Suprapubic skin (tissue), 4 donors: ENCODE data around the gene ADGRB3. TPM values are rescaled to one million over a fixed set of nuclear protein-coding genes. Genes with fewer than 3 reads are reported as not detected.

Experiments used
- DNase-seq, 2 donors: peaks; one replicate each; pipeline ENCODE4 v3.0.0-alpha.2; 2019; ENCODE audit warnings: low spot score in 2 of 2
- H3K27ac ChIP-seq: fragments of 200-600 bp; sonication (generic); one replicate; pipeline ENCODE4 v1.5.1; 2019
- H3K27me3 ChIP-seq: fragments of 200-600 bp; sonication (generic); one replicate; pipeline ENCODE4 v1.5.1; 2019
- H3K36me3 ChIP-seq: fragments of 200-600 bp; sonication (generic); one replicate; pipeline ENCODE4 v1.5.1; 2019
- H3K4me1 ChIP-seq: fragments of 200-600 bp; sonication (generic); one replicate; pipeline ENCODE4 v1.5.1; 2019
- H3K4me3 ChIP-seq: fragments of 200-600 bp; sonication (generic); one replicate; pipeline ENCODE4 v1.5.1; 2019; ENCODE audit warnings: mild to moderate bottlenecking
- H3K9me3 ChIP-seq: fragments of 200-600 bp; sonication (generic); one replicate; pipeline ENCODE4 v1.5.1; 2019
- EP300 ChIP-seq: sonication (generic); formaldehyde crosslinking; IDR thresholded peaks from one replicate; pipeline ENCODE4 v1.6.1; 2017; ENCODE audit warnings: antibody characterized with exemption
- POLR2A ChIP-seq, 2 donors: fragments of 450-650 bp; IDR thresholded peaks; one replicate each; pipeline ENCODE4 v1.6.1; 2017; ENCODE audit warnings: antibody characterized with exemption in 2 of 2, mild to moderate bottlenecking in 2 of 2, moderate library complexity in 2 of 2
- POLR2AphosphoS5 ChIP-seq, 3 donors: sonication (generic); formaldehyde crosslinking; IDR thresholded peaks; one replicate each; pipeline ENCODE4 v1.6.1; 2017; ENCODE audit warnings: antibody characterized with exemption in 3 of 3
- WGBS: methylation state at CpG from one replicate; pipeline ENCODE4 v1.1.5; 2018; 5-methylcytosine and 5-hydroxymethylcytosine counted together
- total RNA-seq, 4 donors: library from RNA; depleted of rRNA; stranded (reverse); fragments of >200 nt; gene quantifications; one replicate each; pipeline ENCODE4 v1.1.0, GENCODE V29; 2016
- TF ChIP-seq, protein P1 (sequence below), 2 donors: fragments of 200-600 bp in 1 of 2; fragments of 450-650 bp in 1 of 2; sonication (generic) in 1 of 2; IDR thresholded peaks; one replicate each; pipeline ENCODE4 v1.5.1; 2016 to 2019; ENCODE audit warnings: antibody characterized with exemption in 2 of 2, mild to moderate bottlenecking in 1 of 2, moderate library complexity in 1 of 2

The ADGRB3 gene
- 1 to 10 TPM in 3 of 4 donors, under 1 TPM in 1; 0.42 to 2.2 (median 1.3) TPM for total RNA-seq

DNA sequence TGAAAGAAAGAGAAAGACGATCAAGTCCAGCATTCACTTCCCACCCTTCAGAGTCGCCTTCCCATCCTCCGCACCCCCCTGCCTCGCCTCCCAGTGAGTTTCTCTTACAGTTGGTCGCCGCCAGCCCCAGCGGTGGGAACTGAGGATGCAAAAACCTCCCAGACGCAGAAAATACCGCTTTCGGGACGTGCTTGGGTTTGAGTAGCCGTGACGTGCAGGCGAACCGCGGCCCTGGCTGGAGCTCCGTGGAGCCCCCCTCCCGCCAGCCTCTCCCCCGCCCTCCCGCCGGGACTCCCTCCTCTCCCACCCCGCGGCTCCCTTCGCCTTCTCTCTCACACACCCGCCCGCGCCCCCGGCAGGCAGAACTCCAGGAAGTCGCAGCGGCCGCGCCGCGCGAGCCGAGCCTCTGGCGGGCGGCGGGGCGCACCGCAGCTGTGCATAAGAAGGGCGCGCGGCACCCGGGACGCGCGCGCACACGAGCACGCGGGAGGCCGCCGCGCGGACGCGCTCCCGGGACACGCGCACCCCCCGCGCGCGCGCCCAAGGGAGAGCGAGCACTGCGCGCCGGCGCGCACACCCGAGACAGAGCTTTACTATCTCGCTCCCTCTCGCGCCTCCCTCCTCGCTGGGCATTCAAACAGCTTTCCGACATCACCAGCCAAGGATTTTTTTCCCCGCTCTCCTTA, at the start of gene ADGRB3:
Gene ADGRB3 (plus strand): TSS at position 557 of the 686 bp plus-strand sequence. CDS start 3,394 bp downstream, outside the sequence.
- peak within 1 kb of the TSS; percentile 63 for H3K4me3 ChIP-seq
- peaks cover 10% of the 10 kb centered on the region for H3K27me3 ChIP-seq
- TF ChIP-seq EP300, result no peak
- no peak for TF ChIP-seq POLR2AphosphoS5 (IDR thresholded peaks at IDR 0.05)
- TF ChIP-seq POLR2A (IDR thresholded peaks at IDR 0.05), result no peak
- TF ChIP-seq, protein P1, sequence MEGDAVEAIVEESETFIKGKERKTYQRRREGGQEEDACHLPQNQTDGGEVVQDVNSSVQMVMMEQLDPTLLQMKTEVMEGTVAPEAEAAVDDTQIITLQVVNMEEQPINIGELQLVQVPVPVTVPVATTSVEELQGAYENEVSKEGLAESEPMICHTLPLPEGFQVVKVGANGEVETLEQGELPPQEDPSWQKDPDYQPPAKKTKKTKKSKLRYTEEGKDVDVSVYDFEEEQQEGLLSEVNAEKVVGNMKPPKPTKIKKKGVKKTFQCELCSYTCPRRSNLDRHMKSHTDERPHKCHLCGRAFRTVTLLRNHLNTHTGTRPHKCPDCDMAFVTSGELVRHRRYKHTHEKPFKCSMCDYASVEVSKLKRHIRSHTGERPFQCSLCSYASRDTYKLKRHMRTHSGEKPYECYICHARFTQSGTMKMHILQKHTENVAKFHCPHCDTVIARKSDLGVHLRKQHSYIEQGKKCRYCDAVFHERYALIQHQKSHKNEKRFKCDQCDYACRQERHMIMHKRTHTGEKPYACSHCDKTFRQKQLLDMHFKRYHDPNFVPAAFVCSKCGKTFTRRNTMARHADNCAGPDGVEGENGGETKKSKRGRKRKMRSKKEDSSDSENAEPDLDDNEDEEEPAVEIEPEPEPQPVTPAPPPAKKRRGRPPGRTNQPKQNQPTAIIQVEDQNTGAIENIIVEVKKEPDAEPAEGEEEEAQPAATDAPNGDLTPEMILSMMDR (IDR thresholded peaks at IDR 0.05), result no peak
- DNase-seq, result peak; percentile 85 to 86
- no peaks in the 10 kb centered on the region for H3K9me3 ChIP-seq
- peaks cover 27% of the 10 kb centered on the region for H3K4me1 ChIP-seq
- H3K27ac ChIP-seq, result peak within 1 kb of the TSS; percentile 60
- H3K36me3 ChIP-seq, result no peaks in the 10 kb centered on the region
- under 1% methylated on average over 38 of the region's 79 CpGs for whole genome bisulfite sequencing

DNA sequence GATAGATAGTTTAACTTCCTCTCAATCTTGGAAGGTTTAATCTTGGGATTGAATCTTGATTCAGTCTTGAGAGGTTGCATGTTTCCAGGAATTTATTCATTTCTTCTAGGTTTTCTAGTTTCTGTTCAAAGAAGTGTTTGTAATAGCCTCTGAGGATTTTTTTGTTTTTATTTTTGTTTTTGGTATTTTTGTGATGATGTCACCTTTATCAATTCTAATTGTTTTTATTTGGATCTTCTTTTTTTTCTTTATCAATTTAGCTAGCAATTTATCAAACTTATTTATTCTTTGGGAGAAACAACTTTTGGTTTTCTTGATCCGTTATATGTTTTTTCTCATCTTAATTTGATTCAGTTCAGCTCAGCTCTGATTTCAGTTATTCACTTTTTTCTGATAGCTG, 41.5 kb upstream of the ADGRB3 start:
- TF ChIP-seq, protein P1 (IDR thresholded peaks at IDR 0.05), result no peak
- no peak for TF ChIP-seq POLR2AphosphoS5 (IDR thresholded peaks at IDR 0.05)
- TF ChIP-seq EP300, result no peak
- TF ChIP-seq POLR2A (IDR thresholded peaks at IDR 0.05), result no peak
- H3K27me3 ChIP-seq, result no peaks in the 10 kb centered on the region
- no peak overlapping the region for H3K4me3 ChIP-seq
- H3K36me3 ChIP-seq, result no peaks in the 10 kb centered on the region
- WGBS, result 93% methylated on average over 1 of the region's 1 CpG
- peaks cover 10% of the 10 kb centered on the region for H3K9me3 ChIP-seq
- H3K4me1 ChIP-seq, result no peaks in the 10 kb centered on the region
- no peak for DNase-seq
- no peak overlapping the region for H3K27ac ChIP-seq

DNA sequence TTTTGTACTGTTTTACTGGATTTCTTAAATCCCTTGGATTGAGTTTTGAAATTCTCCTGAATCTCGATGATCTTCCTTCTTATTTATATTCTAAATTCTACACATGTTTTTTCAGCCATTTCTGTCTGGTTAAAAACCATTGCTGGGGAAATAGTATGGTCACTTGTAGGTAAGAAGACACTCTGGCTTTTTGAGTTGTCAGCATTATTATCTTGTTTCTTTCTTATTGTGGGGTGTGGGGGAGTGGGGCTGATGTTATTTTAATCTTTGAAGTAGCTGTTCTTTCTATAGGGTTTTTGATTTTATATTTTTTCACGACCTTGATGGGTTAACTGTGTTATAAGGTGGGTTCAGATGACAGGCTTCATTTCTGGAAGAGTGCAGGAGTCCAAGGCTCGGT, 37.4 kb upstream of the ADGRB3 start:
- 65% methylated on average over 3 of the region's 3 CpGs for WGBS
- Histone ChIP-seq H3K9me3 (peaks cover 4% of the 10 kb centered on the region), H3K36me3 (no peaks in the 10 kb centered on the region), H3K4me3 (no peak overlapping the region), H3K4me1 (no peaks in the 10 kb centered on the region), H3K27ac (no peak overlapping the region), H3K27me3 (no peaks in the 10 kb centered on the region)
- TF ChIP-seq EP300, result no peak
- TF ChIP-seq, protein P1 (IDR thresholded peaks at IDR 0.05), result no peak
- no peak for TF ChIP-seq POLR2AphosphoS5 (IDR thresholded peaks at IDR 0.05)
- no peak for TF ChIP-seq POLR2A (IDR thresholded peaks at IDR 0.05)
- DNase-seq, result no peak

DNA sequence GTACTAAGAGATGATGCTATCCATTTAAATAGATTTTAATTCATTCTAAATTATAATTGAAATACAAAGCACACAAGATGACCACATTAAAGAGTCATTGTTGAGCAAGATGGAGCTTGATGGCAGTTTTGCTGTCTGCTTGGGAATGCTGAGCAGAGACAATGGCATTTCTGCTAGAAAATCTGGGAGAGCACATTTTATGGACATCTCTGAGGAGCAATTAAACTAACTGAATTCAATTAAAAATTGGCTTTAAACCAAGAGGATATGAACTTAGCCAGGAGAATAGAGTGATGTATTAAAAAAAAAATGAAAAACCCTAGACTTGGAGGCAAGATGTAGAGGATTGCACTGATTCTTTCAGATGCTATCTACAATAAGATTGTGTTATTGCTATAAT, 19.1 kb upstream of the ADGRB3 start:
- H3K4me1 ChIP-seq, result no peaks in the 10 kb centered on the region
- no peaks in the 10 kb centered on the region for H3K36me3 ChIP-seq
- DNase-seq, result no peak
- TF ChIP-seq EP300 (no peak), POLR2AphosphoS5 (IDR thresholded peaks at IDR 0.05) (no peak), POLR2A (IDR thresholded peaks at IDR 0.05) (no peak)
- TF ChIP-seq, protein P1 (IDR thresholded peaks at IDR 0.05), result no peak
- no peak overlapping the region for H3K27ac ChIP-seq
- H3K27me3 ChIP-seq, result no peaks in the 10 kb centered on the region
- H3K4me3 ChIP-seq, result no peak overlapping the region
- H3K9me3 ChIP-seq, result no peaks in the 10 kb centered on the region

DNA sequence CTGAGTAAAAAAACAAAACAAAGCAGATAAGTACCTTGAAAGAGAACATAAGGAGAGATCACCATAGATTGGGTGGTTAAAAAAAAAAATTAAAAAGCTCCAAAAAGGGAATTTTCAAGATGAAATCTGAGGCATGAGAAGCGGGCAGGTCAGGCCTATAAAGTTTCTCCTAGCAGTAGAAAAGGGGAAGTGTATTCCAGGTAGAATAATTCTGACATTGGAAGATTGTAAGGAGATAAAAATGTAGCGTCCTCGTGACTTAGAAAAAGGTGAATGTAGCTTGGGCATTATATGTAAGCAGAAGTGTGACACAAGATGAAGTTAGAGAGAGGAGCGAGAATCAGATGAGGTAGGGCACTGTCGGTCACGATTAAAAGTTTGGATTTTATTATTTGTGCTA, 9.1 kb upstream of the ADGRB3 start:
- WGBS, result 88% methylated on average over 6 of the region's 6 CpGs
- TF ChIP-seq, protein P1 (IDR thresholded peaks at IDR 0.05), result no peak
- TF ChIP-seq POLR2AphosphoS5 (IDR thresholded peaks at IDR 0.05) (no peak), POLR2A (IDR thresholded peaks at IDR 0.05) (no peak), EP300 (no peak)
- Histone ChIP-seq H3K36me3 (no peaks in the 10 kb centered on the region), H3K27me3 (no peaks in the 10 kb centered on the region), H3K4me1 (no peaks in the 10 kb centered on the region), H3K27ac (no peak overlapping the region), H3K4me3 (no peak overlapping the region), H3K9me3 (no peaks in the 10 kb centered on the region)
- DNase-seq, result no peak
